GM12878 (cell line): Measurements from ENCODE around the gene ACAP2. TPM values are rescaled to one million over a fixed set of nuclear protein-coding genes. Genes with fewer than 3 reads are reported as not detected.

ENCODE experiments used
- ATAC-seq: fragments of 200-7000 bp; cut with Tn5 transposase; 3 replicates; pipeline ENCODE4 v1.9.1; 2020; ENCODE audit warnings: mild to moderate bottlenecking, moderate library complexity
- BruUV-seq: library from RNA; stranded (reverse); fragments of 400-500 nt; replicated peaks from 2 replicates; lab custom pipeline; 2021; lab: Mats Ljungman, UMichigan
- CTCF ChIA-PET: fragments of 300-600 bp; sonication (Branson Sonifier 250); formaldehyde crosslinking; extraction: SDS; loops from one replicate; lab custom pipeline; 2021; ENCODE audit warnings: inconsistent platforms; lab: Yijun Ruan, JAX
- POLR2A ChIA-PET: fragments of 350-600 bp; formaldehyde crosslinking; extraction: SDS; loops from one replicate; lab custom pipeline; 2021; ENCODE audit warnings: inconsistent platforms; lab: Charles Lee
- RAD21 ChIA-PET: fragments of 300-600 bp; sonication (Branson Sonifier 250); formaldehyde crosslinking; loops from one replicate; lab custom pipeline; 2023; ENCODE audit warnings: antibody characterized with exemption; ENCODE audit not compliant: unreplicated experiment; lab: Charles Lee
- SMC1A ChIA-PET: fragments of 300-600 bp; sonication (Branson Sonifier 250); formaldehyde crosslinking; loops from one replicate; lab custom pipeline; 2023; ENCODE audit not compliant: unreplicated experiment, uncharacterized antibody; lab: Charles Lee
- DNase-seq: peaks from one replicate; pipeline ENCODE4 v3.0.0-alpha.2; 2011; ENCODE audit warnings: low read depth, low spot score
- FAIRE-seq: peaks from 3 replicates; lab custom pipeline; 2011; peaks lifted over from hg19 to GRCh38; lab: Jason Lieb, UNC
- H2AFZ ChIP-seq: 2 replicates; pipeline ENCODE4 v1.6.0; 2011; ENCODE audit warnings: low read depth, low read length, control low read depth; ENCODE audit not compliant: control insufficient read depth
- H3K27ac ChIP-seq: 2 replicates; pipeline ENCODE4 v1.5.1; 2011; ENCODE audit warnings: control low read depth; ENCODE audit not compliant: control insufficient read depth, insufficient read depth
- H3K27me3 ChIP-seq, 2 experiments: replicated peaks in 1 of 2; 2 replicates each; pipeline versions ENCODE4 v1.6.0 to v1.6.1; 2011; ENCODE audit warnings: low read length in 1 of 2; ENCODE audit not compliant: control insufficient read depth in 2 of 2, insufficient read depth in 2 of 2
- H3K36me3 ChIP-seq, 2 experiments: 2 replicates each; pipeline ENCODE4 v1.5.1; 2011; ENCODE audit warnings: low read length in 1 of 2; ENCODE audit not compliant: control insufficient read depth in 2 of 2, insufficient read depth in 2 of 2
- H3K4me1 ChIP-seq: 2 replicates; pipeline ENCODE4 v1.6.1; 2011; ENCODE audit warnings: mild to moderate bottlenecking, low read length, moderate library complexity, mixed read lengths; ENCODE audit not compliant: control insufficient read depth, insufficient read depth
- H3K4me2 ChIP-seq: 2 replicates; pipeline ENCODE4 v1.6.0; 2011; ENCODE audit warnings: control low read depth; ENCODE audit not compliant: control insufficient read depth, insufficient read depth
- H3K4me3 ChIP-seq: fragments of 200-600 bp; sonication (generic); 2 replicates; pipeline ENCODE4 v1.5.1; 2016
- H3K79me2 ChIP-seq: 2 replicates; pipeline ENCODE4 v1.6.0; 2011; ENCODE audit warnings: low read length; ENCODE audit not compliant: control insufficient read depth, insufficient read depth
- H3K9ac ChIP-seq: 2 replicates; pipeline ENCODE4 v1.8.0; 2011; ENCODE audit warnings: low read length, control low read depth, mixed read lengths; ENCODE audit not compliant: control insufficient read depth, insufficient read depth
- H3K9me3 ChIP-seq: replicated peaks from 3 replicates; pipeline ENCODE4 v1.5.1; 2011; ENCODE audit warnings: mild to moderate bottlenecking, low read length; ENCODE audit not compliant: control insufficient read depth, insufficient read depth
- H4K20me1 ChIP-seq: 2 replicates; pipeline ENCODE4 v1.6.0; 2011; ENCODE audit not compliant: control insufficient read depth, insufficient read depth
- ATF7 ChIP-seq: fragments of 450-650 bp; IDR thresholded peaks from 2 replicates; pipeline ENCODE4 v1.6.1; 2016; ENCODE audit warnings: low read depth, mild to moderate bottlenecking
- CBFB ChIP-seq: IDR thresholded peaks from 2 replicates; pipeline ENCODE4 v1.6.1; 2016; ENCODE audit warnings: antibody characterized with exemption, low read depth
- EP300 ChIP-seq, 2 experiments: fragments of 150-350 bp in 1 of 2; IDR thresholded peaks; 2 replicates each; pipeline ENCODE4 v1.6.1; 2011 to 2012; ENCODE audit warnings: low read depth in 2 of 2, low read length in 2 of 2, borderline replicate concordance in 1 of 2, improper control_type of control experiment in 1 of 2, inconsistent platforms in 1 of 2; ENCODE audit not compliant: control insufficient read depth in 1 of 2
- ETV6 ChIP-seq, 2 experiments: fragments of 450-650 bp in 1 of 2; IDR thresholded peaks in 1 of 2; conservative IDR thresholded peaks in 1 of 2; 2 replicates each; pipeline ENCODE4 v1.6.1; 2014; ENCODE audit warnings: antibody characterized with exemption in 1 of 2, borderline replicate concordance in 1 of 2, low read depth in 1 of 2, mild to moderate bottlenecking in 1 of 2, moderate library complexity in 1 of 2
- EZH2 ChIP-seq: IDR thresholded peaks from 2 replicates; pipeline ENCODE4 v1.6.1; 2012; ENCODE audit warnings: low read depth, mild to moderate bottlenecking, control low read depth, inconsistent platforms, low read length, borderline replicate concordance; ENCODE audit not compliant: control insufficient read depth
- FOXM1 ChIP-seq: IDR thresholded peaks from 2 replicates; pipeline ENCODE4 v1.6.1; 2012; ENCODE audit warnings: low read depth, mild to moderate bottlenecking, inconsistent platforms, low read length, moderate library complexity
- JUNB ChIP-seq: IDR thresholded peaks from 2 replicates; pipeline ENCODE4 v1.6.1; 2016; ENCODE audit warnings: antibody characterized with exemption, mild to moderate bottlenecking
- JUND ChIP-seq: IDR thresholded peaks from 2 replicates; pipeline ENCODE4 v1.6.1; 2012; ENCODE audit warnings: low read depth, mild to moderate bottlenecking, low read length, improper control_type of control experiment, moderate library complexity
- MTA2 ChIP-seq: fragments of 450-650 bp; IDR thresholded peaks from 2 replicates; pipeline ENCODE4 v1.6.1; 2016; ENCODE audit warnings: low read depth, mild to moderate bottlenecking, moderate library complexity
- NR2F1 ChIP-seq: fragments of 450-650 bp; conservative IDR thresholded peaks from 2 replicates; pipeline ENCODE4 v1.6.1; 2017; ENCODE audit warnings: mild to moderate bottlenecking
- NRF1 ChIP-seq: conservative IDR thresholded peaks from 2 replicates; pipeline ENCODE4 v1.6.1; 2011; ENCODE audit warnings: mild to moderate bottlenecking, low read depth, low read length, improper control_type of control experiment
- POLR2AphosphoS5 ChIP-seq: IDR thresholded peaks from 2 replicates; pipeline ENCODE4 v1.6.1; 2011; ENCODE audit warnings: mild to moderate bottlenecking, low read length, inconsistent platforms
- SRF ChIP-seq, 2 experiments: IDR thresholded peaks; 2 replicates each; pipeline ENCODE4 v1.6.1; 2011; ENCODE audit warnings: low read depth in 2 of 2, low read length in 2 of 2, mild to moderate bottlenecking in 1 of 2, moderate library complexity in 1 of 2
- STAT1 ChIP-seq: fragments of 450-650 bp; conservative IDR thresholded peaks from 2 replicates; pipeline ENCODE4 v1.6.1; 2014; ENCODE audit warnings: antibody characterized with exemption, mild to moderate bottlenecking
- ZNF217 ChIP-seq: fragments of 450-650 bp; IDR thresholded peaks from 2 replicates; pipeline ENCODE4 v1.6.1; 2017; ENCODE audit warnings: antibody characterized with exemption, mild to moderate bottlenecking
- ZZZ3 ChIP-seq: IDR thresholded peaks from 2 replicates; pipeline ENCODE4 v1.6.1; 2011; ENCODE audit warnings: low read depth; ENCODE audit not compliant: control insufficient read depth, insufficient read length
- WGBS: methylation state at CpG from one replicate; pipeline ENCODE4 v1.1.6; 2016; ENCODE audit warnings: low lambda C conversion rate; ENCODE audit not compliant: insufficient replicate concordance, insufficient coverage; ENCODE audit errors: missing lambda C conversion rate; 5-methylcytosine and 5-hydroxymethylcytosine counted together
- in situ Hi-C: fragments of 300-500 bp; cut with MboI; formaldehyde crosslinking; loops from 9 replicates; pipeline ENCODE4 v1.14.3; 2018; ENCODE audit warnings: mixed read lengths
- intact Hi-C: fragments of 100-400 bp; cut with micrococcal nuclease; formaldehyde crosslinking; loops from one replicate; pipeline ENCODE4 v1.14.2; 2022; ENCODE audit not compliant: unreplicated experiment
- polyA plus RNA-seq, 11 experiments: library from polyadenylated mRNA; depleted of rRNA in 4 of 11; unstranded in 6 of 11; stranded (reverse) in 5 of 11; fragments of >200 nt; fragmentation: Nextera tagmentation in 4 of 11; fragmentation: Illumina TruSeq in 1 of 11; extraction: Ambion mirVana in 4 of 11; extraction: Trizol in 1 of 11; gene quantifications; 1 replicate in 1 of 11; 2 replicates in 10 of 11; pipeline versions ENCODE4 v1.2.1 to v1.2.3, GENCODE V29; 2011 to 2016; ENCODE audit warnings: inconsistent platforms in 2 of 11, missing spikeins in 2 of 11, low read depth in 1 of 11
- total RNA-seq, 4 experiments: library from RNA; depleted of rRNA in 3 of 4; stranded (reverse); fragments of >200 nt in 3 of 4; fragmentation: Illumina TruSeq in 1 of 4; extraction: Trizol in 1 of 4; gene quantifications; 2 replicates each; pipeline versions ENCODE4 v1.2.1 to v1.2.3, GENCODE V29; 2013 to 2021
- TF ChIP-seq, protein P1 (sequence below): fragments of 450-650 bp; IDR thresholded peaks from 2 replicates; pipeline ENCODE4 v1.6.1; 2017; ENCODE audit warnings: low read depth, mild to moderate bottlenecking, moderate library complexity
- TF ChIP-seq, protein P2 (sequence below): fragments of 450-650 bp; IDR thresholded peaks from 2 replicates; pipeline ENCODE4 v1.6.1; 2017; ENCODE audit warnings: antibody characterized with exemption, mild to moderate bottlenecking, moderate library complexity
- TF ChIP-seq, protein P3 (sequence below): IDR thresholded peaks from 2 replicates; pipeline ENCODE4 v1.6.1; 2011; ENCODE audit warnings: low read depth, mild to moderate bottlenecking, low read length, moderate library complexity, borderline replicate concordance; ENCODE audit errors: extremely low read depth

The ACAP2 gene
- total and polyA plus RNA-seq, 10 of the 15 experiments (the other 5 are each of a cell fraction or from before 2014, with no cell fraction given): 7.1 to 53.8 (median 35.7) TPM

GRCh38 chr3:195285372-195285771, 157.4 kb downstream of the ACAP2 start (continued):
- TF ChIP-seq, protein P1, sequence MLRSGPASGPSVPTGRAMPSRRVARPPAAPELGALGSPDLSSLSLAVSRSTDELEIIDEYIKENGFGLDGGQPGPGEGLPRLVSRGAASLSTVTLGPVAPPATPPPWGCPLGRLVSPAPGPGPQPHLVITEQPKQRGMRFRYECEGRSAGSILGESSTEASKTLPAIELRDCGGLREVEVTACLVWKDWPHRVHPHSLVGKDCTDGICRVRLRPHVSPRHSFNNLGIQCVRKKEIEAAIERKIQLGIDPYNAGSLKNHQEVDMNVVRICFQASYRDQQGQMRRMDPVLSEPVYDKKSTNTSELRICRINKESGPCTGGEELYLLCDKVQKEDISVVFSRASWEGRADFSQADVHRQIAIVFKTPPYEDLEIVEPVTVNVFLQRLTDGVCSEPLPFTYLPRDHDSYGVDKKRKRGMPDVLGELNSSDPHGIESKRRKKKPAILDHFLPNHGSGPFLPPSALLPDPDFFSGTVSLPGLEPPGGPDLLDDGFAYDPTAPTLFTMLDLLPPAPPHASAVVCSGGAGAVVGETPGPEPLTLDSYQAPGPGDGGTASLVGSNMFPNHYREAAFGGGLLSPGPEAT: no peak
- TF ChIP-seq SRF (IDR thresholded peaks at IDR 0.05; ENCODE audit: low read depth in 2 of 2, low read length in 2 of 2) (no peak), POLR2AphosphoS5 (no peak), JUND (no peak), ZZZ3 (no peak), CBFB (no peak)

DNA sequence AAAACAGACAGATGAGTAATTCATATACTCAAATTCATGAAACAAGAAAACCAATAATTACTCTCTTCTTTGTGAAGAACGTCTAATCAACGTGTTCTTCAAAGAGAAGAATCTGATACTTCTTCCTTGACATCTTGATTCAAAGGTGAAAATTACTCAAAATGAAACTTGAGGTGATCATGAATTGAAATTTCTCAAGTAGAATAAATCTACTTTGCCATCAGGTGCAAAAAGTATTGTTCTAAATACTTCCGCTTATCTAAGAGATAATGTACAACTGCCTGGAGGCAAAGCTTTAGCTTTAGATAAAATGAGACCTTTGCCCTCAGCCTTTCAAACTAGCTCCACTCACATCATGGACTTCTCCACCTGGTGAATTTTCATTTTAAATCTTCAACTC, 158.0 kb downstream of the ACAP2 start:
- peak; percentile 47 for ATAC-seq
- H3K79me2 ChIP-seq: no peaks in the 10 kb centered on the region
- TF ChIP-seq FOXM1: no peak
- no peak for TF ChIP-seq EZH2
- peak; percentile 96 for TF ChIP-seq MTA2
- TF ChIP-seq EP300 (IDR thresholded peaks at IDR 0.05; ENCODE audit: borderline replicate concordance in 1 of 2, control insufficient read depth in 1 of 2, low read depth in 2 of 2, low read length in 2 of 2): 0 out of 4 replicates have a peak, but pooled peaks of 1 of the 2 experiments have one; percentile 15
- TF ChIP-seq JUNB: peak; percentile 68
- TF ChIP-seq, protein P2, sequence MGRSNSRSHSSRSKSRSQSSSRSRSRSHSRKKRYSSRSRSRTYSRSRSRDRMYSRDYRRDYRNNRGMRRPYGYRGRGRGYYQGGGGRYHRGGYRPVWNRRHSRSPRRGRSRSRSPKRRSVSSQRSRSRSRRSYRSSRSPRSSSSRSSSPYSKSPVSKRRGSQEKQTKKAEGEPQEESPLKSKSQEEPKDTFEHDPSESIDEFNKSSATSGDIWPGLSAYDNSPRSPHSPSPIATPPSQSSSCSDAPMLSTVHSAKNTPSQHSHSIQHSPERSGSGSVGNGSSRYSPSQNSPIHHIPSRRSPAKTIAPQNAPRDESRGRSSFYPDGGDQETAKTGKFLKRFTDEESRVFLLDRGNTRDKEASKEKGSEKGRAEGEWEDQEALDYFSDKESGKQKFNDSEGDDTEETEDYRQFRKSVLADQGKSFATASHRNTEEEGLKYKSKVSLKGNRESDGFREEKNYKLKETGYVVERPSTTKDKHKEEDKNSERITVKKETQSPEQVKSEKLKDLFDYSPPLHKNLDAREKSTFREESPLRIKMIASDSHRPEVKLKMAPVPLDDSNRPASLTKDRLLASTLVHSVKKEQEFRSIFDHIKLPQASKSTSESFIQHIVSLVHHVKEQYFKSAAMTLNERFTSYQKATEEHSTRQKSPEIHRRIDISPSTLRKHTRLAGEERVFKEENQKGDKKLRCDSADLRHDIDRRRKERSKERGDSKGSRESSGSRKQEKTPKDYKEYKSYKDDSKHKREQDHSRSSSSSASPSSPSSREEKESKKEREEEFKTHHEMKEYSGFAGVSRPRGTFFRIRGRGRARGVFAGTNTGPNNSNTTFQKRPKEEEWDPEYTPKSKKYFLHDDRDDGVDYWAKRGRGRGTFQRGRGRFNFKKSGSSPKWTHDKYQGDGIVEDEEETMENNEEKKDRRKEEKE: no peak
- peak; percentile 86 for TF ChIP-seq NR2F1
- no peak for TF ChIP-seq ETV6 (conservative IDR thresholded peaks at IDR 0.05 in 1 of 2, IDR thresholded peaks at IDR 0.05 in 1 of 2; ENCODE audit: borderline replicate concordance in 1 of 2, low read depth in 1 of 2)
- TF ChIP-seq, protein P3, sequence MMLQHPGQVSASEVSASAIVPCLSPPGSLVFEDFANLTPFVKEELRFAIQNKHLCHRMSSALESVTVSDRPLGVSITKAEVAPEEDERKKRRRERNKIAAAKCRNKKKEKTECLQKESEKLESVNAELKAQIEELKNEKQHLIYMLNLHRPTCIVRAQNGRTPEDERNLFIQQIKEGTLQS: no peak
- TF ChIP-seq STAT1: no peak
- TF ChIP-seq ZNF217: peak; percentile 24; the same call in 1 of the 2 replicates
- TF ChIP-seq ATF7: peak; percentile 42; the same call in 1 of the 2 replicates
- no peak for TF ChIP-seq NRF1
- ChIA-PET RAD21 (no interaction called here), SMC1A (interaction anchor here (0.7 to 2.5 kb wide), 7 partner anchors 9 to 257 kb away, joined by 3 to 6 read pairs (median 3); no protein-coding TSS in a partner anchor), POLR2A (interaction anchor here (0.6 to 1.0 kb wide), 3 partner anchors 10 to 178 kb away, joined by 3 to 7 read pairs (median 3); no protein-coding TSS in a partner anchor), CTCF (interaction anchor here (0.7 to 4.2 kb wide), 6 partner anchors 10 to 602 kb away, joined by 3 to 18 read pairs (median 6); partner anchors contain the start of gene XXYLT1)
- in situ Hi-C loops (no loop called here), intact Hi-C loops (no loop called here)
- no peaks in the 10 kb centered on the region for H3K4me1 ChIP-seq
- no peaks in the 10 kb centered on the region for H4K20me1 ChIP-seq
- FAIRE-seq: no peak
- no TSS peak for BruUV-seq
- peaks cover 1 to 14% of the 10 kb centered on the region in 2 experiments for H3K36me3 ChIP-seq
- H3K4me3 ChIP-seq: no peak overlapping the region
- no peak overlapping the region for H3K9ac ChIP-seq
- H3K27ac ChIP-seq: no peak overlapping the region
- no peaks in the 10 kb centered on the region for H3K27me3 ChIP-seq
- no peaks in the 10 kb centered on the region for H3K9me3 ChIP-seq
- no peak overlapping the region for H3K4me2 ChIP-seq
- DNase-seq: no peak
- WGBS: 55% methylated on average over 3 of the region's 3 CpGs
- H2AFZ ChIP-seq: no peak overlapping the region
